HG02981 (cell line): ENCODE data around the gene COL27A1.
"Not testable (repeated sequence)": the region's sequence is repeated elsewhere in the genome, so short reads cannot be mapped to it uniquely, and the experiment has no call there.

ENCODE experiments used
- ATAC-seq: cut with Tn5 transposase; IDR thresholded peaks from one replicate; pipeline ENCODE4 v1.9.1; 2021; ENCODE audit warnings: mild to moderate bottlenecking, moderate library complexity; ENCODE audit not compliant: unreplicated experiment

COL27A1 gene

GRCh38 chr9:114180696-114181606 is 25.6 kb downstream of the COL27A1 start:
- no peak for ATAC-seq

GRCh38 chr9:114181607-114182409 is 26.5 kb downstream of the COL27A1 start:
- ATAC-seq, result no peak

GRCh38 chr9:114183006-114183405 is 27.7 kb downstream of the COL27A1 start:
- no peak for ATAC-seq

GRCh38 chr9:114184071-114184470 is 28.7 kb downstream of the COL27A1 start:
- no peak for ATAC-seq

- no peak for ATAC-seq
Observed at GRCh38 chr9:114184866-114185265, 29.5 kb downstream of the COL27A1 start.

DNA sequence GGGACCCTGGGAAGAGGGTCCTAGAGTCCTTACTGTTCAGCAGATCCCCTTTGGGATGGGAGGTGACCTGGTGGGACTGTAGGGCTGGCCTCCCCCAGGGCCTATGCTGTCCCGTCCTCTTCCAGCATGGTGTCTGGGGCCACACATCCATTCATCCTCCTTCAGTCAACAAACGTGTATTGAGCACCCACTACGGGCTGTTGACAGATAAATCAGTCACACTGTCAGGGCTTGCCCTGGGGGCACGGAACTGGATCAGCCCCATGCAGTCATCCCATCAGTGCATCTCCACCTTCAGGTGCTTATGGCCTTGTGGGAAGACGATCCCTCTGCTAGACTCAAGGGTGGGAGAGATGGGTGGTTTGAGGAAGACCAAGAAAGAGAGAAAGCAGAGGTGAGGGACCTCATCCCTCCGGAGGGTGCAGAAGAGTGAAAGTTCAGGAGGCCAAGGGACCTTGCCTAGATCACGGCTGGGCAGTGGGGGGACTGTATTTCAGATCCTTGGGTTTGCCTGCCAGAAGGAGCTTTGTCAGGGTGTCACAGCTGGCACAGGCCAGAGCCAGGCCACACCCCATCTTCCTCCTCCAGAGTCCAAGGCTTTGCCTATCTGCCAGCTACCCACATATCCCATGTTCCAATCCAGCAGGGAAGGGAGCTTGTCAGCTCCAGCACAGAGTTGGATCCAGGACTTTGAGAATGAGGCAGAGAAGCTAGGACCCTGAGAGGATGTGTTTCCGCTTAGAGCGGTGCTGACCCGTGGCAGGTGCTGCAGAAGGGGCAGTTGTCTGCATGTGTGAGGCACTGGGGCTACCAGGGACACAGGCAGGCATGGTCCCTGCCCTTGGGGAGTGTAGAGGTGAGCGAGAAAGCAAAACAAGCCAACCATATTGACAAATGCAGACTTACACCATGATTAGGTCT is 30.5 kb downstream of the COL27A1 start:
- no peak for ATAC-seq

DNA sequence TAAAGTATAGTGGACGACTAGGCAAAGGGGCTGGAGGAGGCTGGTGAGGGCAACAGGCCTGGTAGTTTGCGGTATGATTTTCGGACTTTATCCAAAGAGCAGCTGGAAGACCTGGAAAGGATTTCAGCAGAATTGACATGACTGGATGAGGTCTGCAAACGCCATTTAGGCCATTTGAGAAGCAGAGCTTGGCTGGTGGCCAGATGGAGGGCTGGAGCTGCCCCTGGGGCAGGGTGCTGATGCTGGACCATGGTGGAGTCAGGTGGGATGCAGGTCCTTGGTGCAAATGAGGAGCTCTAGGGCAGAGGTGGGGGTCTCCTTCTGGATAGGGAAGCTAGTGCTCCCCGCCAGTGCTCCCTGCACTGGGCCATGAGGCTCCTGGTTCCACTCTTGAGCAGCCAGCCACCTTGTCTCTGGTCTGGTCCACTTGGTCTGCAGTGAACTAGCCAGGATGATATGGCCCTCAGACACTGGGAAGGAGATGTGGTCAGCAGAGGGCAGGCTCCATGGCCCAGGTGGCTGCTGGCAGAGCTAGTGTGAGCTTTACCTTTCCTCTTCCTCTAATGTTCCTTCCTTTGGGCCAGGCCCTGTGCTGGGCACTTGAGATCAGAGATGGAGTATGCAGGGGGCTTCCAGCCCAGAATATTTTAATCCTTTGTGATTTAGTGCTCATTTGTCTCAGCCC is 31.4 kb downstream of the COL27A1 start:
- ATAC-seq, result no peak

- ATAC-seq, result no peak
Observed at GRCh38 chr9:114187827-114188226, 32.5 kb downstream of the COL27A1 start.

DNA sequence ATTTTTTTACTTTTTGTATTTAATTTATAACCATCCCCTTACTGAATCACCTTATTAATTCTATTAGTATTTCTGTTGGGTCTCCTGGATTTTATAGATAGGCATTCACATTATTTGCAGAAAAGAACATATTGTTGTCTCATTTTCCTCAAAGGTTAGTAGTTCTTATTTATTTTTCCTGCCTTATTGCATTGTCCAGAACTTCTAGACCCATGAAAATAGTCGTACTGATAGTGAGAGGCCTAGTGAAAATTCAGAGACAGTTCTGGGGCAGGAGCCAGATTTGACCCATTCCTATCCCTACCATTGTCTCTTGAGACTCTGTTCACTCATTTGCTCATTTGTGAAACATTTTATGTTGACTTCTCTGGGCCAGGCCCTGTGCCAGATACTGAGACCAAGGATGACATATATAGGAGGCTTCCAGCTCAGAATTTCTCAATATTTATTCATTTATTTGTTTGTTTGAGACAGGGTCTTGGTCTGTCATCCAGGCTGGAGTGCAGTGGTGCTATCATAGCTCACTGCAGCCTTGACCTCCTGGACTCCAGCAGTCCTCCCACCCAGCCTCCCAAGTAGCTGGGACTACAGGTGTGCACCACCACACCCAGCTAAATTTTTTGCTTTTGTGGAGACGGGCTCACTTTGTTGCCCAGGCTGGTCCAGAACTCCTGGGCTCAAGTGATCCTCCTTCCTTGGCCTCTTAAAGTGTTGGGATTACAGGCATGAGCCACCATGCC is 34.7 kb downstream of the COL27A1 start:
- ATAC-seq, result no peak

DNA sequence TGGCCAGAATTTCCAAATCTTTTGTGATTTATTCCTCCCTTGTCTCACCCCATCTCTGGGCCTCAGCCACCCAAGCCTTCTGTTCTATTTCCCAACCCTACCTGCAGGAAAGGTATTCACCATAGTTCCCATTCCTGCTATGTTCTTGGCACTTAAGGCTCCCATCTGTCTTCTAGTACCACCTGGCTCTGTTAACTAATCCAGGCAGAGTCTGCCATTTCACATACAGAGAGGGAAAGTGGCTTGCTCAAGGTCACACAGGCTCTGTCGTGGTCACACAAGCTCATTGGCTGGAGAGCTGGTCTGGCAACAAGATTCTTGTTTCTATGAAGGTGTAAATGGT is 35.2 kb downstream of the COL27A1 start:
- no peak for ATAC-seq

- ATAC-seq, result not testable (repeated sequence)
Observed at GRCh38 chr9:114191402-114191801, 36.1 kb downstream of the COL27A1 start.

DNA sequence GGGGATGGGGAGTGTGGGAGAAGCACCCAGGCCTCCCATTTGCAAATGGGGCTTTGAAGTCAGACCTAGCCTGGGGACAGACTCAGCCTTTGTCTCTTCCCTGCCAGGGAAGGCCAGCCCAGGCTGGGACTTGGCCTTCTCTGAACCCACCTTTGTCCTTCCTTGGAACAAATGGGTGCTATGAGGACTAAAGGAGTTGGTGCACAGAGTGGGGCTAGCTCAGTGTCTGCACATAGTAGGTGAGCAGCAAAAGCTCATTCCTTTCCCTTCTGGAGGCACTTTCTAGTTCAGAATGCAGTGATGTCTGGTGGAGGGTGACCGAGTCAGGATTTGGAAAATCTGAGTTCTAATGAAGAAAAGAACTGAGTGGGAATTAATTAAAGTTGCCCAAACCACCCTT is 37.2 kb downstream of the COL27A1 start:
- ATAC-seq, result no peak

DNA sequence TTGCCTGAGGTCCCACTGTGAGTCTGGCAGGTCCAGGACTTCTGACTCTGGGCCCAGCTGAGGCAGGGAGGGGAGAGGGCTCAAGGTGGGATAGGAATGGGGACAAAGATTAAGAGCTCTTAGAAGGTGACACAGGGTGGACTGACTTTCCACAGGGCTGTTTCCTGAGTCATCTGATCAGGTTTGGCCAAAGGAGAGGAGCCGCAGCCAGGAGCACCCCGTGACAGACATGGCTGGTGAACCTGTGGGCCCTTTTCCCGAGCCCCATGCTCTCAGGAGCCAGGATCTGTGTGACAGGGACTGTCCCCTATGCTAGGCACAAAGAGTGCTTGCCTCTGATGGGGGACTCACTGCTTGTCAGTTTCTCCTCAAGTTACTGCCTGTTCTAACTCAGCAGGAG is 37.8 kb downstream of the COL27A1 start:
- no peak for ATAC-seq

DNA sequence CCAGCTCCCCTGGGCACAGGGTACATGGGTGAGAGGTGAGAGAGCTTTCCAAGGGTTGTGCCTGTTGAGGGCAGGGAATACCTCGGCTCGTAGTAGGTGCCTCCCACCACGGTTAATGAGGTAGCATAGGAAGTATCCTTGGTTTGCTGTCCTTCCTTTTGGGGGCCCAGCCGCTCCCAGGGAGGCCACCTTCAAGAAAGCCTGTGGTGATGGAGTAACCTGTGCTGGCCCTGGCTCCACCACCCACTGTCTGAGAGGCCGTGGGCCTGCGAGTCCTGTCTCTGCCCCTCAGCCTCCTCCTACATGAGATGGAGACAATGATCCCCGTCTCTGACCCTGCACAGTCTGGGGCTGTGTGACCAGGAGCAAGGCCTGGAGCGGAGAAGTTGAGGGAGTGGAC is 40.8 kb downstream of the COL27A1 start:
- no peak for ATAC-seq

DNA sequence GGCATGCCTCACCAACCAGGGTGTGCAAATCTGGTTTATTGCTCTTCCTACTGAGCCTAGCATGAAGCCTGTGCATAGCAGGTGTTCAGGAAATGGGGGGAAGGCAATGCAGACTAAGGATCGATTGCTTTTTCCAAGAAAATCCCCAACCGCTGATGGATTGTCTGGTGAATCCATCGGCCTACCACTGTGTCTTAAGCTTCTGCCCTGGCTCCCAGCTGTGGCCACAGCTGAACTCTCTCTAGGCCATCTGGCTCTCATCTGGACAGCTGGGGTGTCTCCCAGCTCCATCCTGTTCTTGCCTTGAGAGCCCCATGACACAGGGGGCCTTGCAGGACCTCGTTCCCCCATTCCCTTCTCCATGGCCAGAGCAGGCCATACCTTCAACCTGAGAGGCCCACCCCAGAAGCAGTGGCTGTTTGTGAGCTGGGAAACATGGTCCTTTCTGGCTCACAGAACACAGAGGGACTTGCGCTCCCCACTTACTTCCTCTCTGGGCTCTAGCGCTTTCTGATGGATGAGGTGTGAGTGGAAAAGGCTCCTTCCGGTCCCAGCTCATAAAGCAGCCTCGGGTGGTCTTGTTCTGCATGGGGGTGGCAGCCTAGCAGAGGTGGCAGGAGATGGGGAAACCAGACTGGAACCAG is 41.8 kb downstream of the COL27A1 start:
- no peak for ATAC-seq

GRCh38 chr9:114198249-114199040 is 43.1 kb downstream of the COL27A1 start:
- ATAC-seq, result no peak

DNA sequence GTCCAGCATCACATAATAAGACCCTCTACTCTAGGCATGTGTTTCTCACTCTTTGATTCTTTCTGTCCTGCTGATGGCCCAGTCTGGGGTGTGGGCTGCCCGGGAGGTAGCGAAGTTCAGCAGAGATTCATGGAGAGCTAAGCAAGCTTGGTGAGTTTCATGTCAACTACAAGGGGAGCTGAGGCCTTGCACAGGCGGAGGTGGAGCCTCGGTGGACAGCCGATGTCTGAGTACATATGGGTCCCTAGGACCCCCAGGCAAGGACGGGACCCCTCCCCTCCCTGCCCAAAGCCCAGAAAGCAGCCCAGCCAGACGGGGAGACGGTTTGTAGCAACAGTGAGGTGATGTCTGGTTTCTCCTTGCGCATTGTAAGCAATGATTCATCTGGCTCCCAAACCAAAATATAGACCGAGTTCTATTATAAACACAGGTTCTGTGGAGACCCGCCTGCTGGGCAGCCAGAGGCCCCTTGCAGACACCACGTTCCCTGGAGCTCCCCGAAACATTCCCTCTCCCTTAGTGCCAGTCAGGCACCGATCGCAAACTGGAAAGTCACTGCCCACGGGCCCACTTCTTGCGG is 45.5 kb downstream of the COL27A1 start:
- no peak for ATAC-seq

- ATAC-seq, result no peak
Observed at GRCh38 chr9:114202396-114202795, 47.1 kb downstream of the COL27A1 start.
